Muscle layer of colon (tissue), 2 donors: ENCODE results near the gene MAJIN.
A peak's percentile ranks its signal among the peaks of the same experiment; 100 is the strongest.

Source experiments
- H3K27ac ChIP-seq: one replicate; pipeline ENCODE4 v1.7.0; 2013; ENCODE audit warnings: low read depth, mild to moderate bottlenecking, low read length, moderate library complexity
- H3K27me3 ChIP-seq, 2 donors: one replicate each; pipeline ENCODE4 v1.7.0; 2013; ENCODE audit warnings: low read length in 2 of 2, mild to moderate bottlenecking in 2 of 2; ENCODE audit not compliant: insufficient read depth in 2 of 2, control insufficient read depth in 1 of 2
- H3K36me3 ChIP-seq: one replicate; pipeline ENCODE4 v1.7.0; 2013; ENCODE audit warnings: mild to moderate bottlenecking, low read length; ENCODE audit not compliant: insufficient read depth
- H3K4me1 ChIP-seq: one replicate; pipeline ENCODE4 v1.7.0; 2013; ENCODE audit warnings: mild to moderate bottlenecking, low read length; ENCODE audit not compliant: insufficient read depth
- H3K4me3 ChIP-seq, 2 donors: one replicate each; pipeline ENCODE4 v1.7.0; 2013; ENCODE audit warnings: low read length in 2 of 2, low read depth in 1 of 2, mild to moderate bottlenecking in 1 of 2, moderate library complexity in 1 of 2
- H3K9ac ChIP-seq: one replicate; pipeline ENCODE4 v1.7.0; 2013; ENCODE audit warnings: low read length
- H3K9me3 ChIP-seq: one replicate; pipeline ENCODE4 v1.7.0; 2013; ENCODE audit warnings: mild to moderate bottlenecking, low read length
- donor health status: abdominal sarcoma.
- donor health status: Adenocarcinoma of cecum.

Gene MAJIN

GRCh38 chr11:64894812-64895452 is 77.0 kb downstream of the MAJIN start:
- Histone ChIP-seq H3K4me3 (no peak overlapping the region), H3K27ac (no peak overlapping the region), H3K9me3 (no peaks in the 10 kb centered on the region), H3K27me3 (no peaks in the 10 kb centered on the region), H3K9ac (no peak overlapping the region), H3K4me1 (no peaks in the 10 kb centered on the region), H3K36me3 (no peaks in the 10 kb centered on the region)

DNA sequence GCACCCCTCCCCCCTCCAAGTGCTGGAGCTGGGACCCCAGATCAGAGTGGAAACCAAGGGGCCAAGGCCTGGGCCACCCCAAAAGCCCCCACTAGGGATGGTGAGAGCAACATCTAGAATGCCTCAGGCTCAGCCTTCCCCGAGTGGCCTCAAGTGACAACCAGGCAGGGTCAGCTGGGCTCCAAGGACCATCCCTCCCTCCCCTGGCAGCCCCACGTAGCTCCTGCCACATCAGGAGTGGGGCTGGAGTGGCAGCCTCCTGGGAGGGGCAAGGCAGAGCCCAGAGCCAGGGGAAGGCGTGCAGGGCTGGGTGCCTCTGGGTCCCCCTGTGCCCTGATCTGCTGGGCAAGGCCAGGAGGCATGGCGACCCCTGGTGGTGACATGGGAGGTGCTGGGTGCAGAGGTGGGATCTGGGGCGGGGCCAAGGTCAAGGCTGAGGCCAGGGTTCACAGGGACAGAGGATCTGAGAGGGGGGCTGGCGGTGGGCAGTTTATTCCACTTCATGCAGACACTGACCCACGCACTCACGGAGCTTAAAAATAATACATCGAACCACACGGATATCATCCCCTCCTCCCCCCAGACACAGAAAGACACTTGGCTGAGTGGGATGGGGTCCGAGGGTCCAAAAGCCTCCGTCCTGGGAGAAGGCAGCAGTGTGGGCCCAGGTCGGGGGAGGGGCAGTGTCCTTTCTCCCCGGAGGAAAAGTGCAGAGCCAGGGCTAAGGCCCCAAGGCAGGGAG is 77.7 kb downstream of the MAJIN start:
- no peak overlapping the region for H3K27ac ChIP-seq
- H3K36me3 ChIP-seq = no peaks in the 10 kb centered on the region
- no peaks in the 10 kb centered on the region for H3K9me3 ChIP-seq
- no peaks in the 10 kb centered on the region for H3K27me3 ChIP-seq
- no peaks in the 10 kb centered on the region for H3K4me1 ChIP-seq
- no peak overlapping the region for H3K4me3 ChIP-seq
- no peak overlapping the region for H3K9ac ChIP-seq

DNA sequence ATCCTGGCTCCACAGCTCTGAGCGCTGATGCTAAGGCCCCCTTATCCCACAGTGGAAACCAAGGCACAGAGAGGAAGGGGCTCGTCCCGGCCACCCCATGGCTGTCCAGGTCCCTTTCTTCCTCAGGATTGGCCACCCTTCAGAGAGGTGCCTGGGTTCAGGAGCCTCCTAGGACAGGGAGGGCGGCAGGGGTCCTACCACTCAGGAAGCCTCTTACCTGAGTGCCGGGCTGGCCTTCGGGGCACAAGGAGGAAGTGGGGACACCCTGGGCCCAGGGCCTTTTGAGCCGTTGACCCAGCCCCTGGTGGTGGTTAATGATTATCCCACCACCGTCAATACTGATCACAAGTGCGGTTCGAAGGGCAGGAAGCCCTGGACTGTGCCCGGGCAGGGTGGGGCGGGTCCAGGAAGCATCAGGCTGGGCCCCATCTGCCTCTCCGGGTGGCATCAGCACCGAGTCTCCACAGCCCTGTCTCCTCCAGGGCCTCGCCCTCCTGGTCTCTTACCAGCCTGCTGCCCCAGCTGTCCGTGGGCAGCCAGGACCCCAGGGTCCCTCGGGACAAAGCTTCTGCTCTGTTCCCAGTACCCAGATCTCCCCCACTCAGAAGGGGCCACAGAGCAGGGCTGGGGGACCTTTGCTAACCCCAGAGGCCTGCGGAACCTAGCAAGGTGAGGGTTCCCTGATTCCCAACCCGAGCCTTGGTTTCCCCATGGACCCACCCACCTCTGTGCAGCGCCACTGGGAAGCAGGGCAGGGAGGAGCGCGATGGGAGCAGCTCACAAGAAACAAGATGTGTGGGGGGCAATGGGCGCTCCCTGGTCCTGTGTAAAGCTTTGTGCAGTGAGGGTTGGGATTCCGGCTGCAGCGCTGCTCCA is 78.5 kb downstream of the MAJIN start:
- Histone ChIP-seq H3K27me3 (no peaks in the 10 kb centered on the region), H3K4me3 (no peak overlapping the region), H3K9ac (no peak overlapping the region), H3K4me1 (no peaks in the 10 kb centered on the region), H3K9me3 (no peaks in the 10 kb centered on the region), H3K27ac (no peak overlapping the region), H3K36me3 (no peaks in the 10 kb centered on the region)

- Histone ChIP-seq H3K36me3 (no peaks in the 10 kb centered on the region), H3K27ac (no peak overlapping the region), H3K9ac (no peak overlapping the region)
Measured at GRCh38 chr11:64892838-64893193, 79.1 kb downstream of the MAJIN start.

DNA sequence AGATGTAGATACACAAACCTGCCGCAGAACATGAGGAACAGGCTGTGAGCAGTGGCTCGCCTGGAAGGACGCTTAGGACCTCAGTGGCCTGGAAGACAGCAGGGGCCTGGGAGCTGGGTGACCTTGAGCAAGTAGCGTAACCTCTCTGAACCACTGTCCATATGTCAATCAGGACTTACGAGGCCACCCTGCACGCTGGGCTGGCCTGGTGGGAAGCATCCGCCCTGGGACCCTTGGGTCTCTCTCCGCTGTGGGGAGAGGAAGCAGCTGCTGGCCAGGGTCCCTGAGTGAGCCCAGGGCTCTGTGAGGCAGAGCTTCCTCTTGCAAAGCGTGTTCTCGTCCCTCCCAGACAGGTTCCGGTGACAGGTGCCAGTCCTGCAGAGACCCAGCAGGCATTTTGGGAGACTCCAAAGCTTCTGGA is 79.5 kb downstream of the MAJIN start:
- Histone ChIP-seq H3K27me3 (no peaks in the 10 kb centered on the region), H3K27ac (no peak overlapping the region), H3K4me1 (peaks cover 7% of the 10 kb centered on the region), H3K9ac (no peak overlapping the region), H3K4me3 (no peak overlapping the region), H3K36me3 (no peaks in the 10 kb centered on the region), H3K9me3 (no peaks in the 10 kb centered on the region)

More at GRCh38 chr11:64892838-64893193, 79.1 kb downstream of the MAJIN start:
- Histone ChIP-seq H3K9me3 (no peaks in the 10 kb centered on the region), H3K4me1 (peaks cover 4% of the 10 kb centered on the region), H3K4me3 (no peak overlapping the region), H3K27me3 (no peaks in the 10 kb centered on the region)

DNA sequence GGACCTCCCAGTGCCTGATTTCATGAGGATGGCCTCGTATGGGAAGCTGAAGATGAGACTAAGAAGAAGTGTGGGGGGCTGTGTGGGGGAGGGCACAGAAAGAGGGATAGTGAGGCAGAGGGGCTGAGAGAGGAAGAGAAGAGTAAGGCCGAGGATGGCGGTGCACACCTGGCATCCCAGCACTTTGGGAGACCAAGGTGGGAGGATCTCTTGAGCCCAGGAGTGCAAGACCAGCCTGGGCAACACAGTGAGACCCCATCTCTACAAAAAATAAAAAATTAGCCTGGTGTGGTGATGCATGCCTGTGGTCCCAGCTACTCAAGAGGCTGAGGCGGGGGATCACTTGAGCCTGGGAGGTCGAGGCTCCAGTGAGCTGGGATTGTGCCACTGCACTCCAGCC is 80.0 kb downstream of the MAJIN start:
- H3K9ac ChIP-seq = no peak overlapping the region
- no peaks in the 10 kb centered on the region for H3K36me3 ChIP-seq
- H3K9me3 ChIP-seq = no peaks in the 10 kb centered on the region
- no peak overlapping the region for H3K4me3 ChIP-seq
- no peak overlapping the region for H3K27ac ChIP-seq
- H3K4me1 ChIP-seq = peaks cover 10% of the 10 kb centered on the region
- no peaks in the 10 kb centered on the region for H3K27me3 ChIP-seq

- H3K4me3 ChIP-seq = no peak overlapping the region
- H3K27me3 ChIP-seq = no peaks in the 10 kb centered on the region
- no peaks in the 10 kb centered on the region for H3K9me3 ChIP-seq
- no peak overlapping the region for H3K27ac ChIP-seq
- no peak overlapping the region for H3K9ac ChIP-seq
- H3K36me3 ChIP-seq = no peaks in the 10 kb centered on the region
- peaks cover 10% of the 10 kb centered on the region for H3K4me1 ChIP-seq
Measured at GRCh38 chr11:64891215-64891848, 80.6 kb downstream of the MAJIN start.

- H3K9me3 ChIP-seq = no peaks in the 10 kb centered on the region
- no peaks in the 10 kb centered on the region for H3K36me3 ChIP-seq
- H3K27ac ChIP-seq = no peak overlapping the region
- peaks cover 10% of the 10 kb centered on the region for H3K4me1 ChIP-seq
- H3K4me3 ChIP-seq = no peak overlapping the region
- H3K27me3 ChIP-seq = no peaks in the 10 kb centered on the region
- no peak overlapping the region for H3K9ac ChIP-seq
Measured at GRCh38 chr11:64890522-64890939, 81.4 kb downstream of the MAJIN start.

DNA sequence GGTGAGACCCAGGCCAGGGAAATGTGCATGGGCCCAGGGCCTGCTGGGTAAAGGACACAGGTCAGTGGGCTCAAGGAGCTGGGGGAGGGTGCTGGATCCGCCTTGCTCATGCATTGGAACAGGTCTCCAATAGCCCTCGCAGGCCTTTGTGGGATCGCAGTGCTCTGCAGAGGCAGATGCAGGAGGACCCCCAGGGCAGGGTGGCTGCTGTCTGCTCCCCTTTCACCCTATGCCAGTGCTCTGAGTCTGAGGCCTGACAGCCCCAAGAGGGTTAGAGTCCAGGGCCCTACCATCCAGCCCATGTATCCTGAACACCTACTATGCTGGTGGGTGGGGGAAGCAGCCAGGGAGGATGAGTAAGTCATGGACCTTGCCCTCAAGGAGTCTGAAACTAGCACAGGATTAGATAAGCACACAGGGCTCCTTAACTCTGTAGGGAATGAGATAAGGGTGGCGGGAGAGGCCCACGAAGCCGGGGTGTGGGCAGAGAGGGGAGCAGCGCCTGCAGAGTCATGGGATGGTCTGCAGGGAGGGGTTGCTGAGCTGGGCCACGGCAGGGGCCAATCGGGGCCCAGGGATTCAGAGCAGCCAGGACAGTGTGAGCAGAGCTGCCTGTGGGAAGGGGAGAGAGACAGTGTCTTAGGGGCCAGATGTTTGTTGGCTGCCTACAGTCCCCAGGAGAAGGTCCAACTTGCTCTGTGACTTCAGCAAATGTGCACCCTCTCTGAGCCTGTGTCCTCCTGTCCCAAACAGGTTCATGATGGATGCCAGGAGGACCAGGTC is 83.0 kb downstream of the MAJIN start:
- H3K36me3 ChIP-seq = no peaks in the 10 kb centered on the region
- H3K4me1 ChIP-seq = peaks cover 10% of the 10 kb centered on the region
- no peak overlapping the region for H3K27ac ChIP-seq
- no peak overlapping the region for H3K9ac ChIP-seq
- H3K27me3 ChIP-seq = no peaks in the 10 kb centered on the region
- H3K9me3 ChIP-seq = no peaks in the 10 kb centered on the region
- no peak overlapping the region for H3K4me3 ChIP-seq

DNA sequence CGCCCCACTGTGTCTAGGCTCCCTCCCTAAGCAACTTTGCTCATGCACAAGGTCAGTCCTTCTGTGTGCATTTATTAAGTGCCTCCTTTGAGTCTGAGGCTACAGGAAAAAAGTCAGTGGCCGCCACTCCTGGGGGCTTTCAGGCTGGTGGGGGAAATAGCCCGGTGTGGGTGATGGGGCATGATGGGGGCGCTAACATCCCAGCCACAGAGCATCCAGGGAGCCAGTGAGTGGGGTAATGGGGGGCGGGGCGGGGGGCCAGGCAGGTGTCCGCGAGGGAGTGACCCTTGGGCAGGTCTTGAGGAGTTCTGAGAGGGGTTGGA is 83.5 kb downstream of the MAJIN start:
- peak overlapping the region; percentile 27 for H3K9ac ChIP-seq
- H3K9me3 ChIP-seq = no peaks in the 10 kb centered on the region
- H3K27me3 ChIP-seq = no peaks in the 10 kb centered on the region
- H3K4me3 ChIP-seq = peak overlapping the region in 1 of 2 donors; percentile 70
- peaks cover 10% of the 10 kb centered on the region for H3K4me1 ChIP-seq
- no peaks in the 10 kb centered on the region for H3K36me3 ChIP-seq
- no peak overlapping the region for H3K27ac ChIP-seq
